ENCODE data around the gene EMP2. TPM values are rescaled to one million over a fixed set of nuclear protein-coding genes. Genes with fewer than 3 reads are reported as not detected.
"Not testable (repeated sequence)": the region's sequence is repeated elsewhere in the genome, so short reads cannot be mapped to it uniquely, and the experiment has no call there.

The EMP2 gene
- total RNA-seq, 1 experiment from 2014 or later = 198 TPM

- H3K27me3 ChIP-seq (replicated peaks; ENCODE audit: control insufficient read depth, insufficient read depth, low read length) = no peaks in the 10 kb centered on the region
- H3K9me3 ChIP-seq = no peaks in the 10 kb centered on the region
- H3K4me3 ChIP-seq (ENCODE audit: low read depth, low read length) = peak overlapping the region; percentile 31
- Mint-ChIP-seq H3K9me3 (ENCODE audit: unreplicated experiment) (peaks cover 10% of the 10 kb centered on the region), H3K36me3 (ENCODE audit: insufficient read depth, unreplicated experiment) (peaks cover 11% of the 10 kb centered on the region), H3K27me3 (ENCODE audit: insufficient read depth, unreplicated experiment) (no peaks in the 10 kb centered on the region), H3K27ac (ENCODE audit: unreplicated experiment) (peak overlapping the region; percentile 93), H3K4me3 (ENCODE audit: unreplicated experiment) (peak overlapping the region; percentile 82), H3K4me1 (ENCODE audit: low read depth, unreplicated experiment) (peaks cover 31% of the 10 kb centered on the region)
- peak; percentile 94 to 98 for DNase-seq
- CTCF ChIA-PET = interaction anchor here (0.6 to 0.9 kb wide), 2 partner anchors 43 to 1331 kb away, joined by 3 read pairs; no protein-coding TSS in a partner anchor
- TF ChIP-seq, protein P1, sequence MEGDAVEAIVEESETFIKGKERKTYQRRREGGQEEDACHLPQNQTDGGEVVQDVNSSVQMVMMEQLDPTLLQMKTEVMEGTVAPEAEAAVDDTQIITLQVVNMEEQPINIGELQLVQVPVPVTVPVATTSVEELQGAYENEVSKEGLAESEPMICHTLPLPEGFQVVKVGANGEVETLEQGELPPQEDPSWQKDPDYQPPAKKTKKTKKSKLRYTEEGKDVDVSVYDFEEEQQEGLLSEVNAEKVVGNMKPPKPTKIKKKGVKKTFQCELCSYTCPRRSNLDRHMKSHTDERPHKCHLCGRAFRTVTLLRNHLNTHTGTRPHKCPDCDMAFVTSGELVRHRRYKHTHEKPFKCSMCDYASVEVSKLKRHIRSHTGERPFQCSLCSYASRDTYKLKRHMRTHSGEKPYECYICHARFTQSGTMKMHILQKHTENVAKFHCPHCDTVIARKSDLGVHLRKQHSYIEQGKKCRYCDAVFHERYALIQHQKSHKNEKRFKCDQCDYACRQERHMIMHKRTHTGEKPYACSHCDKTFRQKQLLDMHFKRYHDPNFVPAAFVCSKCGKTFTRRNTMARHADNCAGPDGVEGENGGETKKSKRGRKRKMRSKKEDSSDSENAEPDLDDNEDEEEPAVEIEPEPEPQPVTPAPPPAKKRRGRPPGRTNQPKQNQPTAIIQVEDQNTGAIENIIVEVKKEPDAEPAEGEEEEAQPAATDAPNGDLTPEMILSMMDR (IDR thresholded peaks at IDR 0.05; ENCODE audit: insufficient read depth in 1 of 2, low read depth in 1 of 2, low read length in 1 of 2, severe bottlenecking in 1 of 2, unreplicated experiment in 1 of 2) = no peak
- no TSS peak for BruUV-seq (replicated peaks)
- intact Hi-C loops (cut with micrococcal nuclease; ENCODE audit: unreplicated experiment) = loop anchor here (1.0 to 5.0 kb wide), 4 partner anchors 21 to 115 kb away; partner anchors contain the start of gene EMP2
- POLR2A ChIA-PET = interaction anchor here (0.5 to 1.4 kb wide), 9 partner anchors 11 to 361 kb away, joined by 3 to 9 read pairs (median 4); partner anchors contain the start of gene EMP2
- H3K36me3 ChIP-seq (ENCODE audit: control insufficient read depth, insufficient read depth, low read length) = no peaks in the 10 kb centered on the region
- peaks cover 69% of the 10 kb centered on the region for H3K4me1 ChIP-seq
Measured at GRCh38 chr16:10622036-10622921, 41.9 kb upstream of the EMP2 start.

DNA sequence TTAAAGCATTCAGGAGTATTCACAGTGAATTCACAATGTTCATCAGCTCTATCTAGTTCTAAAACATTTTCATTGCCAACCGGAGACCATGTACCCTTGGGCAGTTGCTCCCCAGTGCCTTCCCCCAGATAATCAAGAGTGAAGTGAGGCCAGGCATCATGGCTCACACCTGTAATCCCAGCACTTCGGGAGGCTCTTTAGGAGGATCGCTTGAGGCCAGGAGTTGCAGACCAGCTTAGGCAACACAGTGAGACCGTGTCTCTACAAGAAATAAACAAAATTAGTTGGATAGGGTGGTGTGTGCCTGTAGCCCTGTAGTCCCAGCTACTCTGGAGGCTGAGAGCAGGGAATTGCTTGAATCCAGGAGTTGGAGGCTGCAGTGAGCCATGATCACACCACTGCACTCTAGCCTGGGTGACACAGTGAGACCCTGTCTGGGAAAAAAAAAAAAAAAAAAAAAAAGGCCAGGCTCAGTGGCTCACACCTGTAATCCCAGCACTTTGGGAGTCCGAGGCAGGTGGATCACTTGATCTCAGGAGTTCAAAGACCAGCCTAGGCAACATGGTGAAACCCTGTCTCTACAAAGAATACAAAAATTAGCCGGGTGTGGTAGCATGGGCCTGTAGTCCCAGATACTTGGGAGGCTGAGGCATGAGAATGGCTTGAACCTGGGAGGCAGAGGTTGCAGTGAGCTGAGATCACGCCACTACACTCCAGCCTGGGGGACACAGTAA lies 41.0 kb upstream of the EMP2 start:
- DNase-seq = peak; percentile 34 to 54
- TSS peak; percentile 75 for BruUV-seq (replicated peaks)
- H3K4me1 ChIP-seq = peaks cover 75% of the 10 kb centered on the region
- H3K9me3 ChIP-seq; H3K27me3 ChIP-seq (replicated peaks; ENCODE audit: control insufficient read depth, insufficient read depth, low read length); H3K36me3 ChIP-seq (ENCODE audit: control insufficient read depth, insufficient read depth, low read length); H3K27me3 Mint-ChIP-seq (ENCODE audit: insufficient read depth, unreplicated experiment); H3K4me3 ChIP-seq (ENCODE audit: low read depth, low read length): not testable (repeated sequence)
- intact Hi-C loops (cut with micrococcal nuclease; ENCODE audit: unreplicated experiment) = loop anchor here (5.0 kb wide), 1 partner anchor 116 kb away; no protein-coding TSS in a partner anchor
- Mint-ChIP-seq H3K27ac (ENCODE audit: unreplicated experiment) (peak overlapping the region; percentile 93), H3K36me3 (ENCODE audit: insufficient read depth, unreplicated experiment) (peaks cover 11% of the 10 kb centered on the region), H3K4me1 (ENCODE audit: low read depth, unreplicated experiment) (peaks cover 30% of the 10 kb centered on the region), H3K4me3 (ENCODE audit: unreplicated experiment) (peak overlapping the region; percentile 82), H3K9me3 (ENCODE audit: unreplicated experiment) (peaks cover 10% of the 10 kb centered on the region)
- CTCF ChIA-PET = interaction anchor here (0.6 to 0.9 kb wide), 2 partner anchors 42 to 1332 kb away, joined by 3 read pairs; no protein-coding TSS in a partner anchor
- POLR2A ChIA-PET = interaction anchor here (0.7 to 1.4 kb wide), 5 partner anchors 10 to 360 kb away, joined by 3 to 9 read pairs (median 4); partner anchors contain the start of gene EMP2

- no peak for DNase-seq
- Mint-ChIP-seq H3K27me3 (ENCODE audit: insufficient read depth, unreplicated experiment) (no peaks in the 10 kb centered on the region), H3K36me3 (ENCODE audit: insufficient read depth, unreplicated experiment) (peaks cover 11% of the 10 kb centered on the region), H3K4me1 (ENCODE audit: low read depth, unreplicated experiment) (peaks cover 30% of the 10 kb centered on the region), H3K27ac (ENCODE audit: unreplicated experiment) (peak overlapping the region; percentile 93), H3K9me3 (ENCODE audit: unreplicated experiment) (peaks cover 10% of the 10 kb centered on the region), H3K4me3 (ENCODE audit: unreplicated experiment) (peak overlapping the region; percentile 82)
- TF ChIP-seq, protein P1 (IDR thresholded peaks at IDR 0.05; ENCODE audit: insufficient read depth in 1 of 2, low read depth in 1 of 2, low read length in 1 of 2, severe bottlenecking in 1 of 2, unreplicated experiment in 1 of 2) = no peak
- Histone ChIP-seq H3K27me3 (replicated peaks; ENCODE audit: control insufficient read depth, insufficient read depth, low read length) (no peaks in the 10 kb centered on the region), H3K4me3 (ENCODE audit: low read depth, low read length) (no peak overlapping the region), H3K4me1 (peaks cover 75% of the 10 kb centered on the region), H3K9me3 (no peaks in the 10 kb centered on the region), H3K36me3 (ENCODE audit: control insufficient read depth, insufficient read depth, low read length) (no peaks in the 10 kb centered on the region)
- BruUV-seq (replicated peaks) = no TSS peak
- POLR2A ChIA-PET = interaction anchor here (0.9 kb wide), 2 partner anchors 17 to 40 kb away, joined by 3 read pairs; partner anchors contain the start of gene EMP2
- CTCF ChIA-PET = no interaction called here
- intact Hi-C loops (cut with micrococcal nuclease; ENCODE audit: unreplicated experiment) = loop anchor here (5.0 kb wide), 1 partner anchor 117 kb away; no protein-coding TSS in a partner anchor
Measured at GRCh38 chr16:10620120-10620519, 39.7 kb upstream of the EMP2 start.

All from Caco-2 (cell line).